H9 (cell line): ENCODE measurements around the gene DIO1. TPM values are rescaled to one million over a fixed set of nuclear protein-coding genes. Genes with fewer than 3 reads are reported as not detected.

Source experiments
- DNase-seq: peaks from one replicate; pipeline ENCODE4 v3.0.0-alpha.2; 2017
- H2AFZ ChIP-seq: one replicate; pipeline ENCODE4 v1.6.1; 2013; ENCODE audit warnings: mild to moderate bottlenecking, low read length, control low read depth, moderate library complexity
- H2AK5ac ChIP-seq: 2 replicates; pipeline ENCODE4 v1.6.1; 2013; ENCODE audit warnings: low read length, control low read depth, mixed read lengths; ENCODE audit not compliant: insufficient read length
- H2BK120ac ChIP-seq: one replicate; pipeline ENCODE4 v1.6.1; 2013; ENCODE audit warnings: low read depth, mild to moderate bottlenecking, low read length, control low read depth, inconsistent platforms; ENCODE audit not compliant: poor library complexity, severe bottlenecking
- H2BK12ac ChIP-seq: 2 replicates; pipeline ENCODE4 v1.6.1; 2013; ENCODE audit warnings: low read length, control low read depth, mixed read lengths, low read depth; ENCODE audit not compliant: insufficient read length
- H2BK15ac ChIP-seq: 2 replicates; pipeline ENCODE4 v1.6.1; 2013; ENCODE audit warnings: low read depth, low read length, control low read depth
- H2BK20ac ChIP-seq: one replicate; pipeline ENCODE4 v1.6.1; 2013; ENCODE audit warnings: low read depth, mild to moderate bottlenecking, low read length, control low read depth, inconsistent platforms; ENCODE audit not compliant: poor library complexity, severe bottlenecking
- H2BK5ac ChIP-seq: 2 replicates; pipeline ENCODE4 v1.6.1; 2013; ENCODE audit warnings: low read length, control low read depth, mixed read lengths; ENCODE audit not compliant: insufficient read length
- H3K14ac ChIP-seq: 2 replicates; pipeline ENCODE4 v1.6.1; 2013; ENCODE audit warnings: low read length, control low read depth; ENCODE audit not compliant: insufficient read depth
- H3K18ac ChIP-seq: 2 replicates; pipeline ENCODE4 v1.6.1; 2013; ENCODE audit warnings: low read depth, mild to moderate bottlenecking, mixed read lengths, low read length, control low read depth; ENCODE audit not compliant: insufficient read length
- H3K23ac ChIP-seq: 2 replicates; pipeline ENCODE4 v1.6.1; 2013; ENCODE audit warnings: low read length, control low read depth, mixed read lengths, low read depth; ENCODE audit not compliant: insufficient read length
- H3K23me2 ChIP-seq: 2 replicates; pipeline ENCODE4 v1.6.1; 2013; ENCODE audit warnings: low read depth, mild to moderate bottlenecking, mixed read lengths, low read length, control low read depth; ENCODE audit not compliant: insufficient read length, poor library complexity, severe bottlenecking
- H3K27ac ChIP-seq: 2 replicates; pipeline ENCODE4 v1.5.1; 2013; ENCODE audit warnings: low read length, control low read depth, mixed read lengths, low read depth; ENCODE audit not compliant: insufficient read length
- H3K27me3 ChIP-seq: 2 replicates; pipeline ENCODE4 v1.6.1; 2013; ENCODE audit warnings: low read length, control low read depth, inconsistent platforms; ENCODE audit not compliant: insufficient read depth
- H3K4ac ChIP-seq: 2 replicates; pipeline ENCODE4 v1.6.1; 2013; ENCODE audit warnings: low read depth, mild to moderate bottlenecking, control low read depth, inconsistent platforms, low read length, moderate library complexity
- H3K4me1 ChIP-seq: 2 replicates; pipeline ENCODE4 v1.6.1; 2013; ENCODE audit warnings: low read length, control low read depth, inconsistent platforms; ENCODE audit not compliant: insufficient read depth
- H3K4me2 ChIP-seq: 2 replicates; pipeline ENCODE4 v1.6.1; 2013; ENCODE audit warnings: low read length, control low read depth, mixed read lengths; ENCODE audit not compliant: insufficient read length, insufficient read depth
- H3K56ac ChIP-seq: 2 replicates; pipeline ENCODE4 v1.6.1; 2013; ENCODE audit warnings: low read depth, mild to moderate bottlenecking, mixed read lengths, low read length, control low read depth; ENCODE audit not compliant: insufficient read length
- H3K79me1 ChIP-seq: 2 replicates; pipeline ENCODE4 v1.6.1; 2013; ENCODE audit warnings: low read depth, mild to moderate bottlenecking, moderate library complexity, low read length, control low read depth, inconsistent platforms; ENCODE audit not compliant: insufficient read depth, poor library complexity, severe bottlenecking
- H3K79me2 ChIP-seq: 2 replicates; pipeline ENCODE4 v1.6.1; 2013; ENCODE audit warnings: low read length, control low read depth, inconsistent platforms; ENCODE audit not compliant: insufficient read depth
- H3K9ac ChIP-seq: 2 replicates; pipeline ENCODE4 v1.6.1; 2013; ENCODE audit warnings: low read length, control low read depth, mixed read lengths; ENCODE audit not compliant: insufficient read length; ENCODE audit errors: extremely low read depth
- H3K9me3 ChIP-seq: one replicate; pipeline ENCODE4 v1.6.1; 2013; ENCODE audit warnings: low read depth, low read length, inconsistent platforms; ENCODE audit not compliant: control insufficient read depth
- H3T11ph ChIP-seq: one replicate; pipeline ENCODE4 v1.6.1; 2013; ENCODE audit warnings: mild to moderate bottlenecking, low read length, control low read depth, inconsistent platforms
- H4K20me1 ChIP-seq: one replicate; pipeline ENCODE4 v1.6.1; 2013; ENCODE audit not compliant: control insufficient read depth, insufficient read length, insufficient read depth
- H4K5ac ChIP-seq: 2 replicates; pipeline ENCODE4 v1.6.1; 2013; ENCODE audit warnings: low read depth, mild to moderate bottlenecking, mixed read lengths, low read length, control low read depth; ENCODE audit not compliant: insufficient read length
- H4K8ac ChIP-seq: replicated peaks from 2 replicates; pipeline ENCODE4 v1.6.1; 2013; ENCODE audit warnings: low read length, control low read depth, mixed read lengths, low read depth; ENCODE audit not compliant: insufficient read length
- H4K91ac ChIP-seq: 2 replicates; pipeline ENCODE4 v1.6.1; 2013; ENCODE audit warnings: low read depth, mild to moderate bottlenecking, moderate library complexity, mixed read lengths, low read length, control low read depth; ENCODE audit not compliant: insufficient read length
- H3K27ac Mint-ChIP-seq, 3 experiments: 2 replicates in 2 of 3; 3 replicates in 1 of 3; pipeline ENCODE4 v1.8.0; 2020 to 2021; ENCODE audit warnings: mixed read lengths in 3 of 3, mild to moderate bottlenecking in 1 of 3, moderate library complexity in 1 of 3
- H3K27me3 Mint-ChIP-seq: 2 replicates; pipeline ENCODE4 v1.8.0; 2021; ENCODE audit warnings: low read depth, mild to moderate bottlenecking, moderate library complexity, mixed read lengths
- H3K36me3 Mint-ChIP-seq, 3 experiments: 2 replicates in 2 of 3; 3 replicates in 1 of 3; pipeline ENCODE4 v1.8.0; 2020 to 2021; ENCODE audit warnings: low read depth in 3 of 3, mixed read lengths in 3 of 3; ENCODE audit not compliant: insufficient read depth in 1 of 3
- H3K4me1 Mint-ChIP-seq, 2 experiments: 2 replicates each; pipeline ENCODE4 v1.8.0; 2020; ENCODE audit warnings: mixed read lengths in 2 of 2
- H3K4me3 Mint-ChIP-seq, 2 experiments: 2 replicates in 1 of 2; 3 replicates in 1 of 2; pipeline ENCODE4 v1.8.0; 2020 to 2021; ENCODE audit warnings: mild to moderate bottlenecking in 2 of 2, mixed read lengths in 2 of 2, moderate library complexity in 1 of 2
- H3K9me3 Mint-ChIP-seq, 2 experiments: 2 replicates in 1 of 2; 3 replicates in 1 of 2; pipeline ENCODE4 v1.8.0; 2020; ENCODE audit warnings: mild to moderate bottlenecking in 2 of 2, mixed read lengths in 2 of 2, moderate library complexity in 1 of 2
- CTCF ChIP-seq: fragments of 200-600 bp; sonication (generic); conservative IDR thresholded peaks from 3 replicates; pipeline ENCODE4 v1.8.0; 2021; ENCODE audit warnings: antibody characterized with exemption, mild to moderate bottlenecking
- WGBS: extraction: QIAGEN DNeasy Blood & Tissue Kit; methylation state at CpG from one replicate; pipeline ENCODE4 v1.1.7; 2013; ENCODE audit warnings: missing lambda C conversion rate, low lambda C conversion rate, mixed read lengths; ENCODE audit not compliant: insufficient read length; ENCODE audit errors: extremely low coverage; 5-methylcytosine and 5-hydroxymethylcytosine counted together
- total RNA-seq: library from RNA; stranded (reverse); gene quantifications from 2 replicates; pipeline ENCODE4 v1.2.1, GENCODE V29; 2021

DIO1 gene
- total RNA-seq, 1 experiment from 2014 or later: not detected

- Histone ChIP-seq H2BK15ac (no peak overlapping the region), H4K91ac (no peak overlapping the region), H3K27ac (no peak overlapping the region), H3K27me3 (no peaks in the 10 kb centered on the region), H3T11ph (no peak overlapping the region), H3K14ac (peak overlapping the region; percentile 25; the same call in 1 of the 2 replicates), H2AK5ac (no peak overlapping the region), H3K23me2 (no peaks in the 10 kb centered on the region), H3K56ac (no peak overlapping the region), H3K4me1 (no peaks in the 10 kb centered on the region), H4K5ac (no peak overlapping the region), H3K23ac (no peak overlapping the region), H3K4me2 (no peak overlapping the region), H2BK5ac (no peak overlapping the region), H3K79me2 (no peaks in the 10 kb centered on the region), H4K20me1 (no peaks in the 10 kb centered on the region), H2BK12ac (no peak overlapping the region), H2BK20ac (no peak overlapping the region), H3K18ac (no peak overlapping the region), H3K4ac (no peak overlapping the region), H2BK120ac (no peak overlapping the region), H3K79me1 (no peaks in the 10 kb centered on the region), H3K9ac (no peak overlapping the region), H3K9me3 (no peaks in the 10 kb centered on the region), H2AFZ (no peak overlapping the region), H4K8ac (no peak overlapping the region)
- H3K27me3 Mint-ChIP-seq: no peaks in the 10 kb centered on the region; the same call in 1 of the 2 replicates
- no peaks in the 10 kb centered on the region for H3K36me3 Mint-ChIP-seq
- H3K4me3 Mint-ChIP-seq: no peak overlapping the region
- H3K27ac Mint-ChIP-seq: no peak overlapping the region
- no peak for DNase-seq
- H3K4me1 Mint-ChIP-seq: 0 out of 4 replicates have a peak, but pooled peaks cover 0 to 5% of the 10 kb centered on the region in 2 experiments
- TF ChIP-seq CTCF: no peak
- H3K9me3 Mint-ChIP-seq: no peaks in the 10 kb centered on the region
- WGBS: no CpG with 5 or more reads among the region's 4 CpGs
Measured at GRCh38 chr1:53906121-53906520, 12.1 kb downstream of the DIO1 start.
